Gastrocnemius medialis (tissue), 4 donors: ENCODE results near the gene DDX42. TPM values are rescaled to one million over a fixed set of nuclear protein-coding genes. Genes with fewer than 3 reads are reported as not detected.

Source experiments
- ATAC-seq, 2 donors: fragments of 150-250 bp; one replicate each; pipeline ENCODE4 v1.9.1; 2016
- DNase-seq, 2 donors: peaks; one replicate each; pipeline ENCODE4 v3.0.0-alpha.2; 2019
- H3K27ac ChIP-seq, 4 donors: fragments of 200-600 bp; sonication (generic); 1 replicate in 1 of 4; 2 replicates in 3 of 4; pipeline ENCODE4 v1.5.1; 2016 to 2018; ENCODE audit warnings: mild to moderate bottlenecking in 2 of 4, moderate library complexity in 1 of 4
- H3K27me3 ChIP-seq, 3 donors: fragments of 200-600 bp; sonication (generic) in 2 of 3; 1 replicate in 1 of 3; 2 replicates in 2 of 3; pipeline versions ENCODE4 v1.5.1 to v1.6.0; 2016 to 2019; ENCODE audit warnings: mild to moderate bottlenecking in 1 of 3, moderate library complexity in 1 of 3
- H3K36me3 ChIP-seq, 2 donors: fragments of 200-600 bp; sonication (generic) in 1 of 2; one replicate each; pipeline ENCODE4 v1.5.1; 2017 to 2018
- H3K4me1 ChIP-seq, 2 donors: fragments of 200-600 bp; sonication (generic) in 1 of 2; one replicate each; pipeline ENCODE4 v1.5.1; 2016 to 2017; ENCODE audit warnings: mild to moderate bottlenecking in 2 of 2
- H3K4me3 ChIP-seq, 4 donors: fragments of 200-600 bp; sonication (generic) in 3 of 4; 1 replicate in 1 of 4; 2 replicates in 3 of 4; pipeline ENCODE4 v1.5.1; 2016 to 2019; ENCODE audit warnings: mild to moderate bottlenecking in 2 of 4
- H3K9me3 ChIP-seq, 3 donors: fragments of 200-600 bp; sonication (generic) in 2 of 3; 1 replicate in 1 of 3; 2 replicates in 2 of 3; pipeline ENCODE4 v1.5.1; 2016 to 2019
- POLR2A ChIP-seq, 2 donors: fragments of 450-650 bp; IDR thresholded peaks; one replicate each; pipeline ENCODE4 v1.6.1; 2017; ENCODE audit warnings: antibody characterized with exemption in 2 of 2, mild to moderate bottlenecking in 2 of 2, moderate library complexity in 2 of 2
- in situ Hi-C, 4 donors: fragments of 200-750 bp; cut with MboI; loops; one replicate each; pipeline versions ENCODE4 v1.15.0 to v1.8.0; 2017; ENCODE audit warnings: low sequenced_read_pairs in 4 of 4
- intact Hi-C: fragments of 100-400 bp; cut with DNase I; formaldehyde crosslinking; loops from one replicate; pipeline ENCODE4 v1.15.1; 2023; ENCODE audit warnings: low total_unique reads
- total RNA-seq, 4 donors: library from RNA; depleted of rRNA; stranded (reverse); fragments of >200 nt; gene quantifications; one replicate each; pipeline versions ENCODE4 v1.1.0 to v1.2.3, GENCODE V29; 2016
- TF ChIP-seq, protein P1 (sequence below), 5 experiments: fragments of 450-650 bp in 3 of 5; fragments of 200-600 bp in 2 of 5; sonication (generic) in 2 of 5; IDR thresholded peaks in 4 of 5; conservative IDR thresholded peaks in 1 of 5; 1 replicate in 4 of 5; 2 replicates in 1 of 5; pipeline ENCODE4 v1.5.1; 2016 to 2019; ENCODE audit warnings: antibody characterized with exemption in 5 of 5, mild to moderate bottlenecking in 3 of 5, moderate library complexity in 3 of 5

The DDX42 gene
- total RNA-seq, 4 donors from 2014 or later, result 35.9 to 71.6 (median 56.8) TPM

DNA sequence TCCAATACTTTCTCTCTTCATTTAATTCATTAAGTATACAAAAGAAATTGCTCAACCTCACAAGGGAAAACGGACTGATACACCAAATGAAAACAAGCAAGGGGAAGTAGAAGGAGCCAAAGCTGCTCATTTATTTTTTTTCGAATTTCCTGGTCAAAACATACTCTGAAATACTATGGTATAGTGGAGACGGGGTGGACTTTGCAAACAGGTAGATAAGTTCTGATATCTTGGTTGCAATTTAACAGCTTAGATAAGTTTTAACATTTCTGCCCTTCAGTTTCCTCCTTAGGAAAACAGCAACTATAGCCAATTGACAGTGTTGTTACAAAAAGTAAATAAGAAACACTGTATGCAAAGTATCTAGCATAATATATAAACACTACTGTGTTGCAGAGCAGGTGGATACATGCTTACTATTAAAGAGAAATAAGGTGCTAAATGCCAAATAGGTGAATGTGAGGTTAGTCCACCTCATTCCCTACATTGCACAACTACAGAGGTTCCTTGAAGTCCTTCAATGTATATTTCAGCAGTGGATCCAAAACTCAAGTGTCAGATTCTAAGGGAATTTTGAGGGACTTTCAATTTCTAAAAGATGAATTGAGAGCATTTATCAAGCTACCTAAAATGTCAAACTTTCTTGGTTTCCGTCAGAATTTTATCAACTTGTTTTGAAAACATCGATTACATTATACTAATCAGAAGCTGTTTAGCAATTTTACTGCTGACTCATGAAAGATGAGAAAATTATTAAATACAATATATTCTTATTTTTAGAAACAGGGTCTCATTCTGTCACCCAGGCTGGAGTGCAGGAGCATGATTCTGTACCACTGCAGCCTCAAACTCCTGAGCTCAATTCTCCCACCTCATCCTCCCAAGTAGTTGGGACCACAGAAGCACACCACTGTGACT, 11.6 kb upstream of the DDX42 start:
- Histone ChIP-seq H3K4me3 (no peak overlapping the region), H3K4me1 (peaks cover 0 to 6% of the 10 kb centered on the region in 2 donors), H3K27ac (no peak overlapping the region), H3K9me3 (no peaks in the 10 kb centered on the region), H3K27me3 (no peaks in the 10 kb centered on the region), H3K36me3 (peaks cover 0 to 72% of the 10 kb centered on the region in 2 donors)
- DNase-seq (no peak), ATAC-seq (no peak)
- intact Hi-C loops, result no loop called here
- in situ Hi-C loops, result no loop called here
- TF ChIP-seq, protein P1, sequence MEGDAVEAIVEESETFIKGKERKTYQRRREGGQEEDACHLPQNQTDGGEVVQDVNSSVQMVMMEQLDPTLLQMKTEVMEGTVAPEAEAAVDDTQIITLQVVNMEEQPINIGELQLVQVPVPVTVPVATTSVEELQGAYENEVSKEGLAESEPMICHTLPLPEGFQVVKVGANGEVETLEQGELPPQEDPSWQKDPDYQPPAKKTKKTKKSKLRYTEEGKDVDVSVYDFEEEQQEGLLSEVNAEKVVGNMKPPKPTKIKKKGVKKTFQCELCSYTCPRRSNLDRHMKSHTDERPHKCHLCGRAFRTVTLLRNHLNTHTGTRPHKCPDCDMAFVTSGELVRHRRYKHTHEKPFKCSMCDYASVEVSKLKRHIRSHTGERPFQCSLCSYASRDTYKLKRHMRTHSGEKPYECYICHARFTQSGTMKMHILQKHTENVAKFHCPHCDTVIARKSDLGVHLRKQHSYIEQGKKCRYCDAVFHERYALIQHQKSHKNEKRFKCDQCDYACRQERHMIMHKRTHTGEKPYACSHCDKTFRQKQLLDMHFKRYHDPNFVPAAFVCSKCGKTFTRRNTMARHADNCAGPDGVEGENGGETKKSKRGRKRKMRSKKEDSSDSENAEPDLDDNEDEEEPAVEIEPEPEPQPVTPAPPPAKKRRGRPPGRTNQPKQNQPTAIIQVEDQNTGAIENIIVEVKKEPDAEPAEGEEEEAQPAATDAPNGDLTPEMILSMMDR (IDR thresholded peaks at IDR 0.05 in 4 of 5, conservative IDR thresholded peaks at IDR 0.05 in 1 of 5), result no peak
- TF ChIP-seq POLR2A (IDR thresholded peaks at IDR 0.05), result no peak

DNA sequence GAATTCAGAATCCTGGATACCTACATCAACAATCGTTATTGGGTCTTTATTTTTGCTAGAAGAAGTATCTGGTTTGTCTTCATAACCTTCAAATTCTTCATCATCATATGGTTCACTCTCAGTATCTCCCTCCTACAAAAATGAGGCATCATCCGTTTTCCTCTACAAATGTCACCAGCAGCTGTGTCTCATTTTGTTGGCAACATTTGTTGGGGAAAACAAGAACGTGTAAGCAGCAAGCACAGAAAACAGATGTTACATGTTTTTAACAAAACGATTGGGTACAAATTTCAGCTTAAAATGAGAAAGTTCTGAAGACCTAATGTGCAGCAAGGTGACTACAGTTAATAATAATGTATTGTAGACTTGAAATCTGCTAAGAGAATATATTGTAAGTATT, 9.3 kb upstream of the DDX42 start:
- H3K4me1 ChIP-seq, result peaks cover 0 to 6% of the 10 kb centered on the region in 2 donors
- H3K27me3 ChIP-seq, result no peaks in the 10 kb centered on the region
- in situ Hi-C loops (no loop called here), intact Hi-C loops (no loop called here)
- ATAC-seq (no peak), DNase-seq (no peak)
- no peak overlapping the region for H3K4me3 ChIP-seq
- TF ChIP-seq POLR2A (IDR thresholded peaks at IDR 0.05), result no peak
- TF ChIP-seq, protein P1 (IDR thresholded peaks at IDR 0.05 in 4 of 5, conservative IDR thresholded peaks at IDR 0.05 in 1 of 5), result no peak
- H3K9me3 ChIP-seq, result no peaks in the 10 kb centered on the region
- no peak overlapping the region for H3K27ac ChIP-seq
- H3K36me3 ChIP-seq, result peaks cover 0 to 54% of the 10 kb centered on the region in 2 donors

DNA sequence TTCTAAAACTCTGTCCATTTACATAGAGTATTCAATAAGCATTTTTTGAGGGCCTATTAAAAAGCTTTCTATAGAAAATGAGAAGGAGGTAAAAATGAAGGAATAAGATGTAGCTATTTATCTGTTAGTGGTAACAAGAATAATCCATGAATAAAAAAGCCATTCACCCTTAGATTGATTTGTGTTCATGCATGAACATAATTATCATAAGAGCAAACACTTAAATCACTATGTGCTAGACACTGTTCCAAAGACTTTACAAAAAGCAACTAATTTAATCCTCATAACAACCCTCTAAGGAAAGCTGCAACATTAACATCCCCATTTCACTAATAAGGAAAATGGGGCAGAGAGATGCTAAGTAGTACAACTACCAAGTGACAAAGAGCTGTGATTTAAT, 7.2 kb upstream of the DDX42 start:
- no peak overlapping the region for H3K4me3 ChIP-seq
- intact Hi-C loops (no loop called here), in situ Hi-C loops (no loop called here)
- peaks cover 0 to 34% of the 10 kb centered on the region in 2 donors for H3K36me3 ChIP-seq
- no peak overlapping the region for H3K27ac ChIP-seq
- ATAC-seq (no peak), DNase-seq (no peak)
- TF ChIP-seq, protein P1 (IDR thresholded peaks at IDR 0.05 in 4 of 5, conservative IDR thresholded peaks at IDR 0.05 in 1 of 5), result no peak
- TF ChIP-seq POLR2A (IDR thresholded peaks at IDR 0.05), result no peak
- peaks cover 6 to 14% of the 10 kb centered on the region in 2 donors for H3K4me1 ChIP-seq
- H3K9me3 ChIP-seq, result no peaks in the 10 kb centered on the region
- H3K27me3 ChIP-seq, result no peaks in the 10 kb centered on the region

DNA sequence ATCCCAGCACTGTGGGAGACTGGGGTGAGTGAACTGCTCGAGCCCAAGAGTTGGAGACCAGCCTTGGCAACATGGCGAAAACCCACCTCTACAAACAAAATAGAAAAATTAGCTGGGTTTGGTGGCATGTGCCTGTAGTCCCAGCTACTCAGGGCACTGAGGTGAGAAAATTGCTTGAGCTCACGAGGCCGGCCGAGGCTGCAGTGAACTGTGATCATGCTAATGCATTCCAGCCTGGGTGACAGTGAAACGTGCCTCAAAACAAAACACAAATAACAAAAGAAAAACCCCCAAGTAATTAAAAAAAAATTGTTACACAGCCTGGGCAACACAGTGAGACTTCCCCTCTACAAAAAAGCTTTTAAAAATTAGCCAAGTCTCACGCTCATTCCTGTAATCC, 5.5 kb upstream of the DDX42 start:
- Histone ChIP-seq H3K9me3 (no peaks in the 10 kb centered on the region), H3K4me1 (peaks cover 16 to 25% of the 10 kb centered on the region in 2 donors), H3K27ac (peak overlapping the region in 1 of 4 donors; percentile 6), H3K36me3 (peaks cover 0 to 18% of the 10 kb centered on the region in 2 donors), H3K4me3 (no peak overlapping the region), H3K27me3 (no peaks in the 10 kb centered on the region)
- ATAC-seq (no peak), DNase-seq (no peak)
- in situ Hi-C loops (no loop called here), intact Hi-C loops (no loop called here)
- TF ChIP-seq, protein P1 (IDR thresholded peaks at IDR 0.05 in 4 of 5, conservative IDR thresholded peaks at IDR 0.05 in 1 of 5), result no peak
- no peak for TF ChIP-seq POLR2A (IDR thresholded peaks at IDR 0.05)
